Spleen (tissue), 7 donors: ENCODE data around the gene TCHP.

ENCODE experiments used
- CTCF ChIP-seq, 11 experiments: fragments of 200-600 bp in 7 of 11; fragments of 450-650 bp in 4 of 11; sonication (generic) in 4 of 11; IDR thresholded peaks in 8 of 11; conservative IDR thresholded peaks in 3 of 11; 1 replicate in 7 of 11; 2 replicates in 4 of 11; pipeline versions ENCODE4 v1.4.0 to v1.8.0; 2016 to 2021; ENCODE audit warnings: antibody characterized with exemption in 11 of 11, inconsistent platforms in 4 of 11, mild to moderate bottlenecking in 1 of 11
- POLR2A ChIP-seq, 3 donors: fragments of 450-650 bp; IDR thresholded peaks; one replicate each; pipeline ENCODE4 v1.5.1; 2017; ENCODE audit warnings: antibody characterized with exemption in 3 of 3, mild to moderate bottlenecking in 1 of 3
- POLR2AphosphoS5 ChIP-seq, 3 donors: sonication (generic); formaldehyde crosslinking; IDR thresholded peaks; one replicate each; pipeline ENCODE4 v1.5.1; 2017; ENCODE audit warnings: antibody characterized with exemption in 3 of 3
- donor health status: DM: no; HTN: no; CAD: no; lungs with moderate emphysema.
- donor health status: DM: no; HTN: no; CAD: no.
- donor health status: DM: no; HTN: no; CAD: no.

DNA sequence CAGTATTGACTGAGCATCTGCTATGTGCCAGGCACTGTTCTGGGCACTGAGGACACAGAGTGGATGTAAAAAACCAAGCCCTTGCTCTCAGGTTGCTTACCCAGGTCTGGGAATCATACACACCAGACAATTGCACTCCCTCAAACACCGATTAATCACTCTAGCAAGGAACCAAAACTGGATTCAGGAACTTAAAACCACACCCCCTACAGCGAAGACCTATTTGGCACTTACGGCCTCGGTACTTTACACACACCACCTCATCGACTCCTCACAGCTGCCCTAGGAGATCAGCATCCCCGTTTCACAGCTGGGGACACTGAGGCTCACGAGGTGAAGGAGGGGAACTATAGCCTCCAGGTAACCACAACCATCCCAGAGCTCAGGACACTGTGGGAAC lies 21.3 kb upstream of the TCHP start:
- TF ChIP-seq POLR2A (IDR thresholded peaks at IDR 0.05) = no peak
- no peak for TF ChIP-seq CTCF (IDR thresholded peaks at IDR 0.05 in 8 of 11, conservative IDR thresholded peaks at IDR 0.05 in 3 of 11)
- TF ChIP-seq POLR2AphosphoS5 (IDR thresholded peaks at IDR 0.05) = no peak
